ENCODE measurements around the gene TAS2R50. TPM values are rescaled to one million over a fixed set of nuclear protein-coding genes. Genes with fewer than 3 reads are reported as not detected.

Gene TAS2R50
- total RNA-seq, 1 experiment from 2014 or later: 0.59 TPM

GRCh38 chr12:10957741-10958140, 29.0 kb downstream of the TAS2R50 start (continued):
- no peak for TF ChIP-seq ATF3 (CRISPR knock-in tag; conservative IDR thresholded peaks at IDR 0.05)

- Mint-ChIP-seq H3K4me3 (no peak overlapping the region), H3K36me3 (peaks cover 10% of the 10 kb centered on the region), H3K27ac (no peak overlapping the region), H3K4me1 (peaks cover 9% of the 10 kb centered on the region), H3K9me3 (peaks cover 20% of the 10 kb centered on the region), H3K27me3 (ENCODE audit: low read depth) (no peaks in the 10 kb centered on the region)
- ChIA-PET POLR2A (no interaction called here), CTCF (no interaction called here)
- TF ChIP-seq IRF1 (CRISPR knock-in tag; IDR thresholded peaks at IDR 0.05) (no peak), NR2C2 (CRISPR knock-in tag; IDR thresholded peaks at IDR 0.05) (no peak), ZMAT4 (CRISPR knock-in tag; IDR thresholded peaks at IDR 0.05) (no peak), ZNF232 (CRISPR knock-in tag; IDR thresholded peaks at IDR 0.05) (no peak), CTCF (IDR thresholded peaks at IDR 0.05) (no peak), TEAD1 (CRISPR knock-in tag; IDR thresholded peaks at IDR 0.05) (no peak), ZNF219 (CRISPR knock-in tag; IDR thresholded peaks at IDR 0.05; ENCODE audit: borderline replicate concordance) (no peak), KAT7 (CRISPR knock-in tag; IDR thresholded peaks at IDR 0.05; ENCODE audit: borderline replicate concordance) (no peak), ATF1 (CRISPR knock-in tag; IDR thresholded peaks at IDR 0.05) (no peak), FOXP4 (CRISPR knock-in tag; IDR thresholded peaks at IDR 0.05) (no peak), IRF2 (CRISPR knock-in tag; IDR thresholded peaks at IDR 0.05; ENCODE audit: borderline replicate concordance, low read depth) (no peak), NR3C1 (CRISPR knock-in tag; conservative IDR thresholded peaks at IDR 0.05; ENCODE audit: low read depth) (no peak), ELF4 (CRISPR knock-in tag; IDR thresholded peaks at IDR 0.05; ENCODE audit: low read depth) (no peak), ESRRA (CRISPR knock-in tag; IDR thresholded peaks at IDR 0.05; ENCODE audit: borderline replicate concordance) (no peak), E2F4 (CRISPR knock-in tag; IDR thresholded peaks at IDR 0.05; ENCODE audit: borderline replicate concordance, low read depth) (no peak), ZNF416 (CRISPR knock-in tag; IDR thresholded peaks at IDR 0.05) (no peak), ZNF138 (CRISPR knock-in tag; conservative IDR thresholded peaks at IDR 0.05) (no peak), RORB (CRISPR knock-in tag; IDR thresholded peaks at IDR 0.05) (no peak)
- DNase-seq (ENCODE audit: low spot score) (no peak), ATAC-seq (no peak)
Observed at GRCh38 chr12:10956085-10956484, 30.6 kb downstream of the TAS2R50 start.

GRCh38 chr12:10952645-10953044, 34.1 kb downstream of the TAS2R50 start:
- CTCF ChIA-PET: interaction anchor here (0.7 kb wide), 1 partner anchor 247 kb away, joined by 3 read pairs; no protein-coding TSS in a partner anchor
- H3K36me3 Mint-ChIP-seq: peaks cover 32% of the 10 kb centered on the region
- H3K4me1 Mint-ChIP-seq: peaks cover 9% of the 10 kb centered on the region
- H3K27ac Mint-ChIP-seq: no peak overlapping the region
- H3K9me3 Mint-ChIP-seq: peaks cover 45% of the 10 kb centered on the region
- ATAC-seq (no peak), DNase-seq (ENCODE audit: low spot score) (no peak)
- TF ChIP-seq MAX (CRISPR knock-in tag; IDR thresholded peaks at IDR 0.05) (no peak), FOXJ3 (CRISPR knock-in tag; IDR thresholded peaks at IDR 0.05; ENCODE audit: borderline replicate concordance) (no peak), ZNF219 (CRISPR knock-in tag; IDR thresholded peaks at IDR 0.05; ENCODE audit: borderline replicate concordance) (no peak)
- H3K27me3 Mint-ChIP-seq (ENCODE audit: low read depth): no peaks in the 10 kb centered on the region
- no peak overlapping the region for H3K4me3 Mint-ChIP-seq
- POLR2A ChIA-PET: no interaction called here
